Amniotic epithelial cell (primary cell): Measurements from ENCODE around the gene GLP1R.
"Not testable (repeated sequence)": the region's sequence is repeated elsewhere in the genome, so short reads cannot be mapped to it uniquely, and the experiment has no call there.

Source experiments
- DNase-seq: peaks from one replicate; pipeline ENCODE4 v3.0.0-alpha.2; 2010; ENCODE audit warnings: low read depth

Gene GLP1R

GRCh38 chr6:39128832-39129231 is 80.3 kb downstream of the GLP1R start:
- no peak for DNase-seq

DNA sequence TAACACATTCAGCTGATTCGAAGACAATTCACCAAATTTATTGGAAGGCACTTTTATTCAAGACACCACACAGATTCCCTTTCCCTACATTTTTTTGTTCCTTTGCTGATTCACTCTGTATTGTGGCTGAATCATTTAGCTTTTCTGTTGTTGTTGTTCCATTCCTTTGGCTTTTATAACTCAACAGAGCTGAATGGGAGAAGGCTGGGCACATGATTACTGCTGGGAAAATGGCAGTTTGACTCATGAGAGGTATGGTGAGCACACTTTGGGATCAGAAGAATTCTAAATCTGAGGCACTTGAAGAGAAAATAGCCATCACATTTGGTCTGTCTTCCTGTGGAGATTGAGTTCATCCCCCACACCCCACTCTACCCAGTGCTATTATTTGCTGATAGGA is 82.1 kb downstream of the GLP1R start:
- DNase-seq, result no peak

GRCh38 chr6:39134761-39135160 is 86.2 kb downstream of the GLP1R start:
- DNase-seq, result not testable (repeated sequence)

- not testable (repeated sequence) for DNase-seq
These were observed 87.6 kb downstream of the GLP1R start for GRCh38 chr6:39136207-39136606.

DNA sequence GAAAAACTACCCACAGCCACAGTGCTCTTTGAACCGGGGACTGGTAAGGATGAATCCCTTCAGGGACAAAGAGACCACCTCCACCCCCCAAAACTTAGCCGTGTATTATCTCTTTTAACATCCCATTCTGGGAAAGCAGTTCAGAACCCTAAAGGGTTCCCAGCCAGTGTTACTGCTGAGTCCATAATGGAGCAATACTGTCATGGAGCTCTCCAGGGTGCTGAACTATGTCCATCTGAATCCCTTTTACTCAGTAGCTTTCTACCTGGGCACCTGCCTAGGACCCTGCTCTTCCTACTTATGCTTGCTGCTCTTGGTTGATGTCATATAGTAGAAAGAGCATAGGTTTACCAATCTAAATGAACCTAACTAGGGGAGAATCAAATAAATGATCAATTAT is 88.7 kb downstream of the GLP1R start:
- peak; percentile 30 for DNase-seq
